Measurements from ENCODE around the gene SLC30A2. TPM values are rescaled to one million over a fixed set of nuclear protein-coding genes. Genes with fewer than 3 reads are reported as not detected.

The SLC30A2 gene
- total RNA-seq, 1 experiment from 2014 or later: not detected

DNA sequence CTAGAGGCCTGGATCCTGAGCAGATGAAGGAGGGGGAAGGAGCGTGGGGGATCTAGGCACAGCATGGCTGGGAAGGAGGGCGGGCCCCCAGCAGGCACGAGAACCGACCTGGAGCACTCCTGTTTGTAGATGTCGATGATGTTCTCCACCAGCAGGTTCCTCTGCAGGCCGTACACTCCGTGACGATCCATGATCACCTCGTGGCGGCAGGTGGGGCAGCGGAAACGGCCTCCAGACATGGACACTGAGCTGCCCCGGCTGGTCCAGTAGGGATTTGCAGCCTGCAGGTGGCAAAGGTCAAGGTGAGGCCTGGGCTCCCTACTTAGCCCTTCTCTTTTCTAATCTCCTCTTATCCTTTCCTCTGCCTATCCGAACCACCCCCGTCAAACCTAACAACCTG lies 20.2 kb upstream of the SLC30A2 start:
- RAD21 ChIA-PET (ENCODE audit: low non-redundant PET in 1 of 2, low total read pairs in 2 of 2, uncharacterized antibody in 2 of 2, unreplicated experiment in 2 of 2): no interaction called here
- no TSS peak for BruUV-seq (replicated peaks)
- ATAC-seq (no peak), DNase-seq (ENCODE audit: low read depth, low spot score) (no peak)
- no peak overlapping the region for H3K27ac ChIP-seq (ENCODE audit: low read depth, low read length)
- no peak overlapping the region for H3K9ac ChIP-seq (ENCODE audit: low read length)
- no peaks in the 10 kb centered on the region for H3K4me1 ChIP-seq (ENCODE audit: control insufficient read depth in 1 of 2, insufficient read depth in 2 of 2, low read length in 2 of 2)
- no peak overlapping the region for H3K4me3 ChIP-seq (replicated peaks in 1 of 2; ENCODE audit: low read depth in 1 of 2, low read length in 2 of 2)
- no peaks in the 10 kb centered on the region for H3K9me3 ChIP-seq (ENCODE audit: control insufficient read depth in 1 of 2, insufficient read depth in 1 of 2, low read depth in 1 of 2, low read length in 2 of 2)
- no peaks in the 10 kb centered on the region for H4K20me1 ChIP-seq (ENCODE audit: insufficient read depth)
- no peaks in the 10 kb centered on the region for H3K9me2 ChIP-seq (ENCODE audit: insufficient read depth)
- intact Hi-C loops (cut with micrococcal nuclease): no loop called here
- TF ChIP-seq POLR2A (IDR thresholded peaks at IDR 0.05; ENCODE audit: borderline replicate concordance, extremely low read depth, insufficient read depth, insufficient read length): no peak
- TF ChIP-seq EGR1 (IDR thresholded peaks at IDR 0.05; ENCODE audit: low read depth): no peak
- no peak for TF ChIP-seq TCF7L2 (IDR thresholded peaks at IDR 0.05; ENCODE audit: borderline replicate concordance, extremely low read depth, insufficient read depth, insufficient read length)
- TF ChIP-seq RAD21 (IDR thresholded peaks at IDR 0.05; ENCODE audit: low read depth): no peak
- TF ChIP-seq SP1 (IDR thresholded peaks at IDR 0.05; ENCODE audit: low read depth): no peak
- TF ChIP-seq FOSL1 (IDR thresholded peaks at IDR 0.05; ENCODE audit: low read depth): no peak
- no peak for TF ChIP-seq YY1 (IDR thresholded peaks at IDR 0.05; ENCODE audit: extremely low read depth, insufficient replicate concordance, low read depth, low read length)
- TF ChIP-seq, protein P1, sequence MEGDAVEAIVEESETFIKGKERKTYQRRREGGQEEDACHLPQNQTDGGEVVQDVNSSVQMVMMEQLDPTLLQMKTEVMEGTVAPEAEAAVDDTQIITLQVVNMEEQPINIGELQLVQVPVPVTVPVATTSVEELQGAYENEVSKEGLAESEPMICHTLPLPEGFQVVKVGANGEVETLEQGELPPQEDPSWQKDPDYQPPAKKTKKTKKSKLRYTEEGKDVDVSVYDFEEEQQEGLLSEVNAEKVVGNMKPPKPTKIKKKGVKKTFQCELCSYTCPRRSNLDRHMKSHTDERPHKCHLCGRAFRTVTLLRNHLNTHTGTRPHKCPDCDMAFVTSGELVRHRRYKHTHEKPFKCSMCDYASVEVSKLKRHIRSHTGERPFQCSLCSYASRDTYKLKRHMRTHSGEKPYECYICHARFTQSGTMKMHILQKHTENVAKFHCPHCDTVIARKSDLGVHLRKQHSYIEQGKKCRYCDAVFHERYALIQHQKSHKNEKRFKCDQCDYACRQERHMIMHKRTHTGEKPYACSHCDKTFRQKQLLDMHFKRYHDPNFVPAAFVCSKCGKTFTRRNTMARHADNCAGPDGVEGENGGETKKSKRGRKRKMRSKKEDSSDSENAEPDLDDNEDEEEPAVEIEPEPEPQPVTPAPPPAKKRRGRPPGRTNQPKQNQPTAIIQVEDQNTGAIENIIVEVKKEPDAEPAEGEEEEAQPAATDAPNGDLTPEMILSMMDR (IDR thresholded peaks at IDR 0.05 in 2 of 3, conservative IDR thresholded peaks at IDR 0.05 in 1 of 3; ENCODE audit: borderline replicate concordance in 1 of 3, insufficient read depth in 1 of 3, low read depth in 2 of 3, low read length in 2 of 3): no peak
- TF ChIP-seq EZH2 (IDR thresholded peaks at IDR 0.05): no peak
- TF ChIP-seq SIN3A (IDR thresholded peaks at IDR 0.05; ENCODE audit: low read depth): no peak
- no peak for TF ChIP-seq ZFX (IDR thresholded peaks at IDR 0.05)
- TF ChIP-seq REST (IDR thresholded peaks at IDR 0.05; ENCODE audit: low read depth): no peak
- TF ChIP-seq POLR2AphosphoS5 (IDR thresholded peaks at IDR 0.05; ENCODE audit: low read depth, low read length): no peak
- no peak for TF ChIP-seq SRF (IDR thresholded peaks at IDR 0.05; ENCODE audit: low read depth)
- TF ChIP-seq ZNF274 (IDR thresholded peaks at IDR 0.05; ENCODE audit: low read depth, low read length): no peak
- TF ChIP-seq, protein P2, sequence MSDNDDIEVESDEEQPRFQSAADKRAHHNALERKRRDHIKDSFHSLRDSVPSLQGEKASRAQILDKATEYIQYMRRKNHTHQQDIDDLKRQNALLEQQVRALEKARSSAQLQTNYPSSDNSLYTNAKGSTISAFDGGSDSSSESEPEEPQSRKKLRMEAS (IDR thresholded peaks at IDR 0.05): no peak
- no peak for TF ChIP-seq CBX3 (IDR thresholded peaks at IDR 0.05; ENCODE audit: low read depth)
- no peak for TF ChIP-seq CEBPB (IDR thresholded peaks at IDR 0.05; ENCODE audit: low read depth)
- TF ChIP-seq, protein P3, sequence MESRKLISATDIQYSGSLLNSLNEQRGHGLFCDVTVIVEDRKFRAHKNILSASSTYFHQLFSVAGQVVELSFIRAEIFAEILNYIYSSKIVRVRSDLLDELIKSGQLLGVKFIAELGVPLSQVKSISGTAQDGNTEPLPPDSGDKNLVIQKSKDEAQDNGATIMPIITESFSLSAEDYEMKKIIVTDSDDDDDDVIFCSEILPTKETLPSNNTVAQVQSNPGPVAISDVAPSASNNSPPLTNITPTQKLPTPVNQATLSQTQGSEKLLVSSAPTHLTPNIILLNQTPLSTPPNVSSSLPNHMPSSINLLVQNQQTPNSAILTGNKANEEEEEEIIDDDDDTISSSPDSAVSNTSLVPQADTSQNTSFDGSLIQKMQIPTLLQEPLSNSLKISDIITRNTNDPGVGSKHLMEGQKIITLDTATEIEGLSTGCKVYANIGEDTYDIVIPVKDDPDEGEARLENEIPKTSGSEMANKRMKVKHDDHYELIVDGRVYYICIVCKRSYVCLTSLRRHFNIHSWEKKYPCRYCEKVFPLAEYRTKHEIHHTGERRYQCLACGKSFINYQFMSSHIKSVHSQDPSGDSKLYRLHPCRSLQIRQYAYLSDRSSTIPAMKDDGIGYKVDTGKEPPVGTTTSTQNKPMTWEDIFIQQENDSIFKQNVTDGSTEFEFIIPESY (IDR thresholded peaks at IDR 0.05; ENCODE audit: extremely low read depth, insufficient replicate concordance, low read length): no peak
- POLR2A ChIA-PET: no interaction called here
- H3K4me2 ChIP-seq (ENCODE audit: low read length): no peak overlapping the region
- no peaks in the 10 kb centered on the region for H3K79me2 ChIP-seq (ENCODE audit: insufficient read depth, low read length)
- no peaks in the 10 kb centered on the region for H3K36me3 ChIP-seq (ENCODE audit: control insufficient read depth in 1 of 2, insufficient read depth in 2 of 2, low read length in 2 of 2)
- H3K27me3 ChIP-seq (ENCODE audit: insufficient read depth, low read length): no peaks in the 10 kb centered on the region; the same call in 1 of the 2 replicates
- H2AFZ ChIP-seq (ENCODE audit: low read depth, low read length, poor library complexity, severe bottlenecking): no peak overlapping the region
- CTCF ChIA-PET: no interaction called here
